Thoracic aorta (tissue), 2 donors: ENCODE results near the gene ADAMTSL3. TPM values are rescaled to one million over a fixed set of nuclear protein-coding genes. Genes with fewer than 3 reads are reported as not detected.

Experiments
- ATAC-seq: fragments of 150-250 bp; one replicate; pipeline ENCODE4 v1.8.0; 2017; ENCODE audit warnings: low read depth; ENCODE audit not compliant: insufficient number of reproducible peaks, low FRiP score
- DNase-seq: peaks from one replicate; pipeline ENCODE4 v3.0.0-alpha.2; 2020; ENCODE audit warnings: low spot score
- H3K27ac ChIP-seq, 2 donors: fragments of 200-600 bp; sonication (generic); 1 replicate in 1 of 2; 2 replicates in 1 of 2; pipeline ENCODE4 v1.5.1; 2016; ENCODE audit warnings: mild to moderate bottlenecking in 2 of 2, moderate library complexity in 2 of 2
- H3K27me3 ChIP-seq: fragments of 200-600 bp; sonication (generic); replicated peaks from 2 replicates; pipeline ENCODE4 v1.6.0; 2016; ENCODE audit warnings: mild to moderate bottlenecking; ENCODE audit not compliant: insufficient read depth
- H3K36me3 ChIP-seq: fragments of 200-600 bp; sonication (generic); one replicate; pipeline ENCODE4 v1.5.1; 2016
- H3K4me1 ChIP-seq, 2 donors: fragments of 200-600 bp; sonication (generic); 1 replicate in 1 of 2; 2 replicates in 1 of 2; pipeline versions ENCODE4 v1.5.1 to v1.6.0; 2016; ENCODE audit warnings: low read depth in 2 of 2, mild to moderate bottlenecking in 1 of 2; ENCODE audit not compliant: control insufficient read depth in 1 of 2
- H3K4me3 ChIP-seq: fragments of 200-600 bp; sonication (generic); 2 replicates; pipeline ENCODE4 v1.5.1; 2016; ENCODE audit warnings: mild to moderate bottlenecking
- H3K9me3 ChIP-seq: fragments of 200-600 bp; sonication (generic); 2 replicates; pipeline ENCODE4 v1.5.1; 2016
- total RNA-seq, 2 donors: library from RNA; depleted of rRNA; stranded (reverse); fragments of >200 nt; gene quantifications; one replicate each; pipeline versions ENCODE4 v1.1.0 to v1.2.3, GENCODE V29; 2016
- TF ChIP-seq, protein P1 (sequence below): fragments of 200-600 bp; sonication (generic); IDR thresholded peaks from one replicate; pipeline ENCODE4 v1.5.1; 2019; ENCODE audit warnings: antibody characterized with exemption

The ADAMTSL3 gene
- total RNA-seq, 2 donors from 2014 or later: 41.4 to 45.4 TPM

DNA sequence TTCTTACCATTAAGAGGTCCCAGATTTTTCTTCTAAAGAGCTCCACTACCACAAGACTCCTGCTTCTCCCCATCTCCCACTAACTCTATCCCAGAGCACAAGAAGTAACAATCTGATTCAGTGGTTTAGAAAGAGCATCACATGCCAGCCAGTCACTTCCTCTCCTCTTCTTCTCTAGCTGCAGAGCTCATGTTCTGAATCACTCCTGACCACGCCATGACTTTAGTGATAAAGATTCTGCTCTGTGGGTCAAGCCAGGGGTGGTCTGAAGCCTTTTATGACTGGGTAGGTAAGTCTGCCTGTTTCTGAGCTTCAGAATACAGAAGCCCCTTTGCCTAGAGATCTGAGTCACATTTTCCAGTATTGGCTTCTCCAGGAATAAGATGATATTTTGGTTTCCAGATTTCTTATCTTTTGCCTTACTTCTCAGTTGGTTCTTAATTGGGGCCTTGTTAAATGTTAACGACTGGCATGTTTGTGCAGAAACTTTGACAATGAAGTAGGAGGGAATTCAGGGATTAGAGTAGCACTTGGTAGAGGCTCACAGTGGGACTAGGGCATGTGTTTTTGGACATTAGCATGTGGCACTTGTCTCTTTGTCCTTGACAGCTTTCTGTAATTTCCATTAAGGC is 27.6 kb upstream of the ADAMTSL3 start:
- Histone ChIP-seq H3K4me3 (no peak overlapping the region), H3K27me3 (no peaks in the 10 kb centered on the region), H3K4me1 (no peaks in the 10 kb centered on the region), H3K27ac (no peak overlapping the region), H3K9me3 (no peaks in the 10 kb centered on the region), H3K36me3 (no peaks in the 10 kb centered on the region)
- TF ChIP-seq, protein P1, sequence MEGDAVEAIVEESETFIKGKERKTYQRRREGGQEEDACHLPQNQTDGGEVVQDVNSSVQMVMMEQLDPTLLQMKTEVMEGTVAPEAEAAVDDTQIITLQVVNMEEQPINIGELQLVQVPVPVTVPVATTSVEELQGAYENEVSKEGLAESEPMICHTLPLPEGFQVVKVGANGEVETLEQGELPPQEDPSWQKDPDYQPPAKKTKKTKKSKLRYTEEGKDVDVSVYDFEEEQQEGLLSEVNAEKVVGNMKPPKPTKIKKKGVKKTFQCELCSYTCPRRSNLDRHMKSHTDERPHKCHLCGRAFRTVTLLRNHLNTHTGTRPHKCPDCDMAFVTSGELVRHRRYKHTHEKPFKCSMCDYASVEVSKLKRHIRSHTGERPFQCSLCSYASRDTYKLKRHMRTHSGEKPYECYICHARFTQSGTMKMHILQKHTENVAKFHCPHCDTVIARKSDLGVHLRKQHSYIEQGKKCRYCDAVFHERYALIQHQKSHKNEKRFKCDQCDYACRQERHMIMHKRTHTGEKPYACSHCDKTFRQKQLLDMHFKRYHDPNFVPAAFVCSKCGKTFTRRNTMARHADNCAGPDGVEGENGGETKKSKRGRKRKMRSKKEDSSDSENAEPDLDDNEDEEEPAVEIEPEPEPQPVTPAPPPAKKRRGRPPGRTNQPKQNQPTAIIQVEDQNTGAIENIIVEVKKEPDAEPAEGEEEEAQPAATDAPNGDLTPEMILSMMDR: no peak
- ATAC-seq (no peak), DNase-seq (no peak)

DNA sequence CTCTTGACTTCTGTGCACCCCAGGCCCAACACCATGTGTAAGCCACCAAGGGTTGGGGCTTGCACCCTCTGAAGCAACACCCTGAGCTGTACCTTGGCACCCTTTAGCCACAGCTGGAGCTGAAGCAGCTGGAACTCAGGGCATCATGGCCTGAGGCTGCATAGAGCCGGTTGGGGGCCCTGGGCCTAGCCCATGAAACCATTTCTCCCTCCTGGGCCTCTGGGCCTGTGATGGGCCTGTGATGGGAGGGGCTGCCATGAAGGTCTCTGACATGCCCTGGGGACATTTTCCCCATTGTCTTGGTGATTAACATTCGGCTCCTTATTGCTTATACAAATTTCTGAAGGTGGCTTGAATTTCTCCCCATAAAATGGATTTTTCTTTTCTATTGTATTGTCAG is 22.4 kb upstream of the ADAMTSL3 start:
- DNase-seq (no peak), ATAC-seq (no peak)
- TF ChIP-seq, protein P1: no peak
- no peaks in the 10 kb centered on the region for H3K4me1 ChIP-seq
- no peak overlapping the region for H3K27ac ChIP-seq
- H3K9me3 ChIP-seq: no peaks in the 10 kb centered on the region
- no peak overlapping the region for H3K4me3 ChIP-seq
- H3K27me3 ChIP-seq: no peaks in the 10 kb centered on the region
- no peaks in the 10 kb centered on the region for H3K36me3 ChIP-seq

DNA sequence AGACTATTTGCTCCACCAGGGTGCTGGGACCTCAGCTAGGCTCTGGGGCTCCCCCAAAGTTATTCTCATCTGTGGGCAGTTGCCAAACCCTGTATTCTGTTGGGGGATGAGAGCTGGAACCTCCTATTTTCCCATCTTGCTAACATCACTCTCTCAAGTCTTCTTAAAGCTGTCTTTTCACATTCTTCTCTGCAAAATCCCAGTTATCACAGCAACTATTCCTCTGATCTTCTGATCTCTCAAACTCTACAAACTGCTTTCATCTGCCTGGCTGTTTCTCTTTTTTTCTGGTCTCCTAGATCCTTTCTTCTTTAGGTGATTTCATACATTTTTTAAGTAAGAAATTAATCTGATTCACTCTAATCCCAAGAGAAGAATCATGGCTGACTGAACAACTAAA is 10.7 kb upstream of the ADAMTSL3 start:
- H3K36me3 ChIP-seq: no peaks in the 10 kb centered on the region
- H3K9me3 ChIP-seq: peaks cover 7% of the 10 kb centered on the region
- H3K27me3 ChIP-seq: no peaks in the 10 kb centered on the region
- ATAC-seq (no peak), DNase-seq (no peak)
- no peak overlapping the region for H3K4me3 ChIP-seq
- TF ChIP-seq, protein P1: no peak
- no peak overlapping the region for H3K27ac ChIP-seq
- no peaks in the 10 kb centered on the region for H3K4me1 ChIP-seq

DNA sequence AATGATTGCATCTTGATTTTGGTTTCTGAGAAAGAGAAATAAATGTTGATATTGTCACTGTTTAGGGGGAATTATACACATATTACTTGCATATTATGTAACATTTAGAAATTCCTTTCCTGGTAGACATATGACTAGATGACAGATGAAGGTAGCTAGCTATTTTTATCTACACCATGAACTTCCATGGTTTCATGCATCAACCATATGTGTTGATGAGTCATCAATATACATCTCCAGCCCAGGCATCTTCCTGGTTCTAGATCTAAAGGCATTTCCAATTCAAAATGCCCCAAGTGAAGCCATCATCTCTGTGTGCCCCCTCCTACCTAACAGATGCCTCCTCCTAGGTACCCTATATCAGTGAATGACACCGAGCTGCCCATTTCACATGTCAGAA is 9.5 kb upstream of the ADAMTSL3 start:
- H3K4me3 ChIP-seq: no peak overlapping the region
- H3K9me3 ChIP-seq: peaks cover 7% of the 10 kb centered on the region
- no peaks in the 10 kb centered on the region for H3K4me1 ChIP-seq
- H3K27me3 ChIP-seq: no peaks in the 10 kb centered on the region
- TF ChIP-seq, protein P1: no peak
- no peaks in the 10 kb centered on the region for H3K36me3 ChIP-seq
- DNase-seq (no peak), ATAC-seq (no peak)
- H3K27ac ChIP-seq: no peak overlapping the region

DNA sequence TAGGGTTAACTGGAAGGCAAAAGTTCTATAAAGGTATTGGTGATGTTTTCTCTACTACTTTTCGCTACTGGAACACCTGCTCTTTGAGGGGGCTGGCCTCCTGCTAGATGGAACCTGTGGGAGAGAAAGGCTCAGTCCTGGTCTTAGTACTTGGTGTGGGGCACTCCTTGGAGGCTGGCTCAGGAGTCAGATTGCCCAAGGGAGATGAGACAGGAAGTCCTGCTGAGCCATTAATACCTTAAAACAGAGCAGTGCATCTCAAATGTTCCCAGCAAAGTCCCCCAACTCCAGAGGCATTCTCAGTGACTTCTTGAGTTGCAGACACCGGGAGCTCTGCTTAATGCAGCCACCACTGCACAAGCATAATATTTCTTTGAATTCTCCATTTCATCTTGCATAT is 3.1 kb upstream of the ADAMTSL3 start:
- H3K27ac ChIP-seq: no peak overlapping the region
- H3K36me3 ChIP-seq: no peaks in the 10 kb centered on the region
- peaks cover 14 to 25% of the 10 kb centered on the region in 2 donors for H3K4me1 ChIP-seq
- no peak overlapping the region for H3K4me3 ChIP-seq
- ATAC-seq (no peak), DNase-seq (no peak)
- no peaks in the 10 kb centered on the region for H3K27me3 ChIP-seq
- TF ChIP-seq, protein P1: no peak
- H3K9me3 ChIP-seq: no peaks in the 10 kb centered on the region
